IMR-90 (cell line): ENCODE measurements around the gene DOK6.

Experiments
- FOS ChIP-seq: fragments of 150-350 bp; IDR thresholded peaks from 2 replicates; pipeline ENCODE4 v1.6.1; 2016; ENCODE audit warnings: low read depth, low read length
- MAZ ChIP-seq: IDR thresholded peaks from 2 replicates; pipeline ENCODE4 v1.6.1; 2012; ENCODE audit warnings: low read depth, mild to moderate bottlenecking, low read length, improper control_type of control experiment, moderate library complexity, borderline replicate concordance
- MXI1 ChIP-seq: IDR thresholded peaks from 2 replicates; pipeline ENCODE4 v1.6.1; 2012; ENCODE audit warnings: low read depth, mild to moderate bottlenecking, low read length, moderate library complexity, borderline replicate concordance
- POLR2A ChIP-seq: IDR thresholded peaks from 2 replicates; pipeline ENCODE4 v1.6.1; 2012; ENCODE audit warnings: mild to moderate bottlenecking, low read depth, low read length
- RAD21 ChIP-seq: IDR thresholded peaks from 2 replicates; pipeline ENCODE4 v1.6.1; 2012; ENCODE audit warnings: low read length, improper control_type of control experiment
- TF ChIP-seq, protein P1 (sequence below): conservative IDR thresholded peaks from 2 replicates; pipeline ENCODE4 v1.5.1; 2012; ENCODE audit warnings: mild to moderate bottlenecking, low read depth, low read length, improper control_type of control experiment
- TF ChIP-seq, protein P2 (sequence below): fragments of 150-350 bp; IDR thresholded peaks from 2 replicates; pipeline ENCODE4 v1.6.1; 2017; ENCODE audit warnings: mild to moderate bottlenecking, antibody characterized with exemption, low read length, low read depth

- TF ChIP-seq, protein P1, sequence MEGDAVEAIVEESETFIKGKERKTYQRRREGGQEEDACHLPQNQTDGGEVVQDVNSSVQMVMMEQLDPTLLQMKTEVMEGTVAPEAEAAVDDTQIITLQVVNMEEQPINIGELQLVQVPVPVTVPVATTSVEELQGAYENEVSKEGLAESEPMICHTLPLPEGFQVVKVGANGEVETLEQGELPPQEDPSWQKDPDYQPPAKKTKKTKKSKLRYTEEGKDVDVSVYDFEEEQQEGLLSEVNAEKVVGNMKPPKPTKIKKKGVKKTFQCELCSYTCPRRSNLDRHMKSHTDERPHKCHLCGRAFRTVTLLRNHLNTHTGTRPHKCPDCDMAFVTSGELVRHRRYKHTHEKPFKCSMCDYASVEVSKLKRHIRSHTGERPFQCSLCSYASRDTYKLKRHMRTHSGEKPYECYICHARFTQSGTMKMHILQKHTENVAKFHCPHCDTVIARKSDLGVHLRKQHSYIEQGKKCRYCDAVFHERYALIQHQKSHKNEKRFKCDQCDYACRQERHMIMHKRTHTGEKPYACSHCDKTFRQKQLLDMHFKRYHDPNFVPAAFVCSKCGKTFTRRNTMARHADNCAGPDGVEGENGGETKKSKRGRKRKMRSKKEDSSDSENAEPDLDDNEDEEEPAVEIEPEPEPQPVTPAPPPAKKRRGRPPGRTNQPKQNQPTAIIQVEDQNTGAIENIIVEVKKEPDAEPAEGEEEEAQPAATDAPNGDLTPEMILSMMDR, result no peak
- TF ChIP-seq POLR2A (no peak), FOS (no peak), RAD21 (no peak), MXI1 (no peak), MAZ (no peak)
- TF ChIP-seq, protein P2, sequence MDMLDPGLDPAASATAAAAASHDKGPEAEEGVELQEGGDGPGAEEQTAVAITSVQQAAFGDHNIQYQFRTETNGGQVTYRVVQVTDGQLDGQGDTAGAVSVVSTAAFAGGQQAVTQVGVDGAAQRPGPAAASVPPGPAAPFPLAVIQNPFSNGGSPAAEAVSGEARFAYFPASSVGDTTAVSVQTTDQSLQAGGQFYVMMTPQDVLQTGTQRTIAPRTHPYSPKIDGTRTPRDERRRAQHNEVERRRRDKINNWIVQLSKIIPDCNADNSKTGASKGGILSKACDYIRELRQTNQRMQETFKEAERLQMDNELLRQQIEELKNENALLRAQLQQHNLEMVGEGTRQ, result no peak
These were observed 17.5 kb upstream of the DOK6 start for GRCh38 chr18:69383186-69383585.
